KMS-11 (cell line): ENCODE data around the gene MGRN1.

Source experiments
- H2AFZ ChIP-seq: fragments of 200-600 bp; sonication (generic); 2 replicates; pipeline ENCODE4 v1.6.1; 2016; ENCODE audit warnings: antibody characterized with exemption, mixed run types, low read depth
- H3K27ac ChIP-seq: fragments of 200-600 bp; sonication (generic); 2 replicates; pipeline ENCODE4 v1.6.1; 2016; ENCODE audit warnings: mild to moderate bottlenecking, mixed run types
- H3K27me3 ChIP-seq: fragments of 200-600 bp; sonication (generic); 2 replicates; pipeline ENCODE4 v1.6.1; 2017; ENCODE audit warnings: mild to moderate bottlenecking, low read depth, mixed run types, moderate library complexity; ENCODE audit not compliant: insufficient read depth
- H3K36me3 ChIP-seq: fragments of 200-600 bp; sonication (generic); 2 replicates; pipeline ENCODE4 v1.6.1; 2017; ENCODE audit warnings: mild to moderate bottlenecking, mixed run types; ENCODE audit not compliant: insufficient read depth
- H3K4me1 ChIP-seq: fragments of 200-600 bp; sonication (generic); 2 replicates; pipeline ENCODE4 v1.6.1; 2016; ENCODE audit warnings: mild to moderate bottlenecking, low read depth, mixed run types; ENCODE audit not compliant: poor library complexity, severe bottlenecking
- H3K4me2 ChIP-seq: fragments of 200-600 bp; sonication (generic); 2 replicates; pipeline ENCODE4 v1.7.0; 2016; ENCODE audit warnings: mild to moderate bottlenecking, mixed run types
- H3K4me3 ChIP-seq: fragments of 200-600 bp; sonication (generic); IDR thresholded peaks from 2 replicates; pipeline ENCODE4 v1.6.1; 2017; ENCODE audit warnings: low read depth, low read length, mixed read lengths; ENCODE audit not compliant: insufficient read depth
- H3K79me2 ChIP-seq: fragments of 200-600 bp; sonication (generic); 2 replicates; pipeline ENCODE4 v1.6.1; 2016; ENCODE audit warnings: low read depth, mixed run types; ENCODE audit not compliant: insufficient read depth
- H3K9ac ChIP-seq: fragments of 200-600 bp; sonication (generic); 2 replicates; pipeline ENCODE4 v1.6.1; 2016; ENCODE audit warnings: mild to moderate bottlenecking, mixed run types
- H4K20me1 ChIP-seq: fragments of 200-600 bp; sonication (generic); 2 replicates; pipeline ENCODE4 v1.6.1; 2016; ENCODE audit warnings: mild to moderate bottlenecking, mixed run types; ENCODE audit not compliant: insufficient read depth
- CTCF ChIP-seq: fragments of 200-600 bp; sonication (generic); conservative IDR thresholded peaks from 2 replicates; pipeline ENCODE4 v1.6.1; 2017; ENCODE audit warnings: low read depth, mild to moderate bottlenecking, antibody characterized with exemption, low read length, moderate library complexity, mixed read lengths

The MGRN1 gene

GRCh38 chr16:4594433-4595410 lies 29.9 kb upstream of the MGRN1 start:
- Histone ChIP-seq H3K79me2 (no peaks in the 10 kb centered on the region), H3K9ac (no peak overlapping the region), H3K36me3 (no peaks in the 10 kb centered on the region), H3K4me3 (no peak overlapping the region), H3K27me3 (peaks cover 56% of the 10 kb centered on the region), H3K4me1 (no peaks in the 10 kb centered on the region), H3K4me2 (no peak overlapping the region), H3K27ac (no peak overlapping the region), H2AFZ (no peak overlapping the region), H4K20me1 (no peaks in the 10 kb centered on the region)
- no peak for TF ChIP-seq CTCF

- Histone ChIP-seq H3K79me2 (no peaks in the 10 kb centered on the region), H3K4me3 (no peak overlapping the region), H3K36me3 (no peaks in the 10 kb centered on the region), H3K4me1 (no peaks in the 10 kb centered on the region), H3K27ac (no peak overlapping the region), H3K9ac (no peak overlapping the region), H4K20me1 (no peaks in the 10 kb centered on the region), H3K4me2 (no peak overlapping the region), H2AFZ (no peak overlapping the region), H3K27me3 (peaks cover 75% of the 10 kb centered on the region)
- no peak for TF ChIP-seq CTCF
Measured at GRCh38 chr16:4597174-4597573, 27.5 kb upstream of the MGRN1 start.

DNA sequence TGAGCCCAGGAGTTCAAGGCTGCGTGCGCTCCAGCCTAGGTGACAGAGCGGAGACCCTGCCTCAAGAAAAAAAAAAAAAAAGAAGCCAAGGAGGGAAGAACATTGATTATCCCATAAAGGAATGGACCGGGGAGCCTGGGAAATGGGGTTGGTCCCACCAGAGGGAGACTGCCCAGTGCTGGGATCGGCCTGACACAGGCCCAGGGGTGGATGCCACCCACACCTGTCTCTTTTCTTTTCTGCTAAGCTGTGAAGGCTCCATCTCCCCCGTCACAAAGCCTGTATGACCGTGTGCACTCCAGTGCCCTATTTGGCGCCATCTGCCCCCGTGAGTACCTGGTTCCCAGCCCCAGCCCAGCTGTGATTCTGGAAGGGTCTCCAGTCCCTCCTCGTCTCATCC lies 25.6 kb upstream of the MGRN1 start:
- TF ChIP-seq CTCF, result no peak
- Histone ChIP-seq H2AFZ (no peak overlapping the region), H3K27me3 (peaks cover 74% of the 10 kb centered on the region)

GRCh38 chr16:4599545-4599944 lies 25.1 kb upstream of the MGRN1 start:
- no peaks in the 10 kb centered on the region for H3K79me2 ChIP-seq
- H2AFZ ChIP-seq, result no peak overlapping the region
- no peaks in the 10 kb centered on the region for H3K4me1 ChIP-seq
- H3K27me3 ChIP-seq, result peaks cover 69% of the 10 kb centered on the region
- no peaks in the 10 kb centered on the region for H4K20me1 ChIP-seq
- no peak overlapping the region for H3K27ac ChIP-seq
- H3K9ac ChIP-seq, result no peak overlapping the region
- no peak overlapping the region for H3K4me2 ChIP-seq
- no peak overlapping the region for H3K4me3 ChIP-seq
- no peak for TF ChIP-seq CTCF
- no peaks in the 10 kb centered on the region for H3K36me3 ChIP-seq

More for the DNA sequence above, 25.6 kb upstream of the MGRN1 start:
- Histone ChIP-seq H4K20me1 (no peaks in the 10 kb centered on the region), H3K4me1 (no peaks in the 10 kb centered on the region), H3K4me3 (no peak overlapping the region), H3K9ac (no peak overlapping the region), H3K4me2 (no peak overlapping the region), H3K79me2 (no peaks in the 10 kb centered on the region), H3K27ac (no peak overlapping the region), H3K36me3 (no peaks in the 10 kb centered on the region)
